A549 (cell line): ENCODE results near the gene FUT7. TPM values are rescaled to one million over a fixed set of nuclear protein-coding genes. Genes with fewer than 3 reads are reported as not detected.

ENCODE experiments used
- ATAC-seq, 2 experiments: fragments of 200-7000 bp in 1 of 2; fragments of >200 bp in 1 of 2; cut with Nextera tagmentation in 1 of 2; cut with Tn5 transposase in 1 of 2; 3 replicates each; pipeline versions ENCODE4 v1.8.0 to v1.9.1; 2018 to 2020; ENCODE audit warnings: mild to moderate bottlenecking in 1 of 2, moderate library complexity in 1 of 2
- CTCF ChIA-PET: fragments of 300-600 bp; sonication (Branson Sonifier 250); formaldehyde crosslinking; extraction: SDS; loops from one replicate; lab custom pipeline; 2021; ENCODE audit warnings: antibody characterized with exemption, inconsistent platforms; lab: Yijun Ruan, JAX
- POLR2A ChIA-PET: fragments of 350-600 bp; formaldehyde crosslinking; extraction: SDS; loops from one replicate; lab custom pipeline; 2021; ENCODE audit warnings: antibody characterized with exemption, inconsistent platforms; lab: Yijun Ruan, JAX
- DNase-seq, 2 experiments: peaks; one replicate each; pipeline versions ENCODE4 v3.0.0 to v3.0.0-alpha.2; 2011 to 2016; ENCODE audit warnings: low read depth in 1 of 2, low spot score in 1 of 2
- FAIRE-seq: peaks from 2 replicates; lab custom pipeline; 2011; peaks lifted over from hg19 to GRCh38; lab: Jason Lieb, UNC
- H3K27ac ChIP-seq, 2 experiments: fragments of >200 bp; sonication (Bioruptor Twin); formaldehyde crosslinking; 3 replicates each; pipeline ENCODE4 v1.5.1; 2016 to 2017
- H3K4me1 ChIP-seq: fragments of >200 bp; sonication (Bioruptor Twin); formaldehyde crosslinking; 3 replicates; pipeline ENCODE4 v1.6.1; 2016
- H3K4me2 ChIP-seq: fragments of >200 bp; sonication (Bioruptor Twin); formaldehyde crosslinking; 3 replicates; pipeline ENCODE4 v1.6.1; 2016
- H3K4me3 ChIP-seq: fragments of >200 bp; sonication (Bioruptor Twin); formaldehyde crosslinking; 3 replicates; pipeline ENCODE4 v1.5.1; 2016
- H3K9me3 ChIP-seq: fragments of >200 bp; sonication (Bioruptor Twin); formaldehyde crosslinking; 3 replicates; pipeline ENCODE4 v1.6.1; 2016
- CHD4 ChIP-seq: fragments of 200-600 bp; sonication (generic); IDR thresholded peaks from 2 replicates; pipeline ENCODE4 v1.6.1; 2016; ENCODE audit warnings: antibody characterized with exemption, mild to moderate bottlenecking, borderline replicate concordance
- EHF ChIP-seq: fragments of 250-450 bp; sonication (Bioruptor Pico); IDR thresholded peaks from 2 replicates; pipeline ENCODE4 v1.5.0; 2020; ENCODE audit warnings: mild to moderate bottlenecking
- EHMT2 ChIP-seq: fragments of 200-600 bp; sonication (generic); IDR thresholded peaks from 2 replicates; pipeline ENCODE4 v1.6.1; 2016; ENCODE audit warnings: antibody characterized with exemption, low read depth, mild to moderate bottlenecking, moderate library complexity
- FOXS1 ChIP-seq: fragments of 250-450 bp; sonication (Bioruptor Pico); IDR thresholded peaks from 2 replicates; pipeline ENCODE4 v1.5.0; 2020; ENCODE audit warnings: mild to moderate bottlenecking, moderate library complexity
- GATA3 ChIP-seq: IDR thresholded peaks from 2 replicates; pipeline ENCODE4 v1.6.1; 2012; ENCODE audit warnings: borderline replicate concordance
- HDAC2 ChIP-seq: fragments of 200-600 bp; sonication (generic); IDR thresholded peaks from 2 replicates; pipeline ENCODE4 v1.6.1; 2016
- KDM5A ChIP-seq: fragments of 200-600 bp; sonication (generic); IDR thresholded peaks from 2 replicates; pipeline ENCODE4 v1.6.1; 2016; ENCODE audit warnings: antibody characterized with exemption, mild to moderate bottlenecking
- MAFK ChIP-seq: fragments of 450-650 bp; IDR thresholded peaks from 2 replicates; pipeline ENCODE4 v1.6.1; 2014; ENCODE audit not compliant: partially characterized antibody
- MYC ChIP-seq: IDR thresholded peaks from 2 replicates; pipeline ENCODE4 v1.6.1; 2012; ENCODE audit warnings: mild to moderate bottlenecking, inconsistent platforms, low read length, improper control_type of control experiment, borderline replicate concordance
- NFE2L2 ChIP-seq: fragments of 150-350 bp; conservative IDR thresholded peaks from 2 replicates; pipeline ENCODE4 v1.6.1; 2014; ENCODE audit warnings: low read length
- PBX3 ChIP-seq: IDR thresholded peaks from 2 replicates; pipeline ENCODE4 v1.6.1; 2012
- PHF8 ChIP-seq: fragments of 200-600 bp; sonication (generic); IDR thresholded peaks from 2 replicates; pipeline ENCODE4 v1.6.1; 2016; ENCODE audit warnings: low read depth, mild to moderate bottlenecking, antibody characterized with exemption, moderate library complexity, borderline replicate concordance
- POLR2A ChIP-seq: IDR thresholded peaks from 2 replicates; pipeline ENCODE4 v1.6.1; 2012; ENCODE audit warnings: mild to moderate bottlenecking, low read length
- POLR2AphosphoS2 ChIP-seq: conservative IDR thresholded peaks from 2 replicates; pipeline ENCODE4 v1.6.1; 2012; ENCODE audit warnings: low read length, improper control_type of control experiment, inconsistent platforms
- RARB ChIP-seq: fragments of 250-450 bp; sonication (Bioruptor Pico); IDR thresholded peaks from 2 replicates; pipeline ENCODE4 v1.8.0; 2021; ENCODE audit warnings: mild to moderate bottlenecking, moderate library complexity
- RCOR1 ChIP-seq: fragments of 150-350 bp; IDR thresholded peaks from 2 replicates; pipeline ENCODE4 v1.6.1; 2014; ENCODE audit warnings: antibody characterized with exemption, low read length, low read depth
- RNF2 ChIP-seq: fragments of 200-600 bp; sonication (generic); IDR thresholded peaks from 2 replicates; pipeline ENCODE4 v1.6.1; 2016; ENCODE audit warnings: low read depth, mild to moderate bottlenecking, antibody characterized with exemption, moderate library complexity, borderline replicate concordance
- TFCP2L1 ChIP-seq: fragments of 250-450 bp; sonication (Bioruptor Pico); IDR thresholded peaks from 2 replicates; pipeline ENCODE4 v1.5.0; 2021; ENCODE audit warnings: mild to moderate bottlenecking
- TP53 ChIP-seq: fragments of 250-450 bp; sonication (Bioruptor Pico); IDR thresholded peaks from 2 replicates; pipeline ENCODE4 v1.5.0; 2021; ENCODE audit warnings: mild to moderate bottlenecking, moderate library complexity
- USF2 ChIP-seq: fragments of 450-650 bp; IDR thresholded peaks from 2 replicates; pipeline ENCODE4 v1.6.1; 2014; ENCODE audit warnings: antibody characterized with exemption
- WGBS: methylation state at CpG from one replicate; pipeline ENCODE4 v1.1.6; 2017; ENCODE audit errors: missing lambda C conversion rate; 5-methylcytosine and 5-hydroxymethylcytosine counted together
- polyA minus RNA-seq: library from RNA; depleted of rRNA, polyadenylated mRNA; stranded (reverse); fragments of >200 nt; gene quantifications from 2 replicates; pipeline ENCODE4 v1.2.3, GENCODE V29; 2011; rRNA and poly(A)+ RNA removed
- polyA plus RNA-seq, 4 experiments: library from polyadenylated mRNA; depleted of rRNA in 3 of 4; stranded (reverse); fragments of >200 nt; fragmentation: RNase III in 1 of 4; extraction: RNeasy Plus Mini Kit Qiagen cat#74134 plus additional on column Dnase treatment in 1 of 4; gene quantifications; 2 replicates in 3 of 4; 3 replicates in 1 of 4; pipeline ENCODE4 v1.2.3, GENCODE V29; 2011 to 2017

FUT7 gene
- not detected in 2 replicates for polyA plus RNA-seq (2011; rRNA removed)
- polyA plus RNA-seq (2012; cell fraction: cytosol; rRNA removed) = 0.01 TPM in 1 of 2 replicates, not detected in the other
- polyA plus RNA-seq (2012; cell fraction: nucleus; rRNA removed) = 0.06 and 0.07 TPM in 2 replicates
- 0.07 TPM in 1 of 3 replicates, not detected in the others for polyA plus RNA-seq (2017; fragmentation: RNase III; extraction: RNeasy Plus Mini Kit Qiagen cat#74134 plus additional on column Dnase treatment)
- polyA minus RNA-seq = not detected in 2 replicates

GRCh38 chr9:137031904-137032640 lies at the start of gene FUT7:
TSS of gene FUT7 (minus strand) at chr9:137032088. CDS start at chr9:137031991, 97 bp downstream.
- Histone ChIP-seq H3K4me3 (no peak within 1 kb of the TSS), H3K27ac (no peak within 1 kb of the TSS), H3K4me1 (peaks cover 32% of the 10 kb centered on the region), H3K4me2 (no peak within 1 kb of the TSS), H3K9me3 (no peaks in the 10 kb centered on the region)
- CTCF ChIA-PET = interaction anchor here (0.8 to 20.4 kb wide), 11 partner anchors 10 to 245 kb away, joined by 3 to 282 read pairs (median 33); partner anchors contain the start of genes C8G, ENTPD2, FBXW5 and LCN12
- DNase-seq = no peak
- FAIRE-seq = no peak
- no peak for ATAC-seq
- POLR2A ChIA-PET = no interaction called here
- WGBS = 72% methylated on average over 9 of the region's 16 CpGs
- TF ChIP-seq HDAC2 = no peak
- TF ChIP-seq MYC = no peak
- no peak for TF ChIP-seq TP53 (CRISPR knock-in tag)
- TF ChIP-seq POLR2AphosphoS2 = no peak
- no peak for TF ChIP-seq RARB (CRISPR knock-in tag)
- TF ChIP-seq FOXS1 (CRISPR knock-in tag) = no peak
- TF ChIP-seq KDM5A = no peak
- no peak for TF ChIP-seq USF2
- TF ChIP-seq EHMT2 = no peak
- no peak for TF ChIP-seq MAFK
- TF ChIP-seq TFCP2L1 (CRISPR knock-in tag) = no peak
- no peak for TF ChIP-seq NFE2L2

GRCh38 chr9:137080260-137081122 lies 48.6 kb upstream of the FUT7 start:
- no peak for DNase-seq

More at GRCh38 chr9:137080260-137081122, 48.6 kb upstream of the FUT7 start:
- no peak for TF ChIP-seq PHF8
- no peak for TF ChIP-seq POLR2A
- no peak for TF ChIP-seq MAFK
- no peak for TF ChIP-seq PBX3
- no peak for TF ChIP-seq RNF2
- no peak for TF ChIP-seq EHF (CRISPR knock-in tag)
- no peak for TF ChIP-seq CHD4
- no peak for TF ChIP-seq USF2
- TF ChIP-seq TP53 (CRISPR knock-in tag) = no peak
- TF ChIP-seq GATA3 = no peak
- TF ChIP-seq RCOR1 = no peak
- H3K4me1 ChIP-seq = peaks cover 41% of the 10 kb centered on the region
- POLR2A ChIA-PET = no interaction called here
- 85% methylated on average over 17 of the region's 24 CpGs for WGBS
- CTCF ChIA-PET = interaction anchor here (0.6 to 24.0 kb wide), 6 partner anchors 13 to 68 kb away, joined by 3 to 321 read pairs (median 4); partner anchors contain the start of genes ABCA2, NPDC1 and SAPCD2
- no peaks in the 10 kb centered on the region for H3K9me3 ChIP-seq
- no peak for FAIRE-seq
- no peak overlapping the region for H3K27ac ChIP-seq
- no peak overlapping the region for H3K4me2 ChIP-seq
- ATAC-seq = no peak
- no peak overlapping the region for H3K4me3 ChIP-seq
